Hepatocyte (in vitro differentiated cells): Measurements from ENCODE around the gene MYEOV. TPM values are rescaled to one million over a fixed set of nuclear protein-coding genes. Genes with fewer than 3 reads are reported as not detected.

Experiments
- DNase-seq: peaks from one replicate; pipeline ENCODE4 v3.0.0-alpha.2; 2016; ENCODE audit warnings: low spot score
- H2AFZ ChIP-seq: fragments of 200-600 bp; sonication (generic); 2 replicates; pipeline ENCODE4 v1.6.0; 2016; ENCODE audit warnings: antibody characterized with exemption, mild to moderate bottlenecking
- H3K27ac ChIP-seq: fragments of 200-600 bp; sonication (generic); 2 replicates; pipeline ENCODE4 v1.5.1; 2016; ENCODE audit warnings: mild to moderate bottlenecking
- H3K27me3 ChIP-seq: fragments of 200-600 bp; sonication (generic); 2 replicates; pipeline ENCODE4 v1.6.1; 2016
- H3K36me3 ChIP-seq: fragments of 200-600 bp; sonication (generic); replicated peaks from 2 replicates; pipeline ENCODE4 v1.5.1; 2016; ENCODE audit warnings: low read depth; ENCODE audit not compliant: insufficient read depth
- H3K4me1 ChIP-seq: fragments of 200-600 bp; sonication (generic); 2 replicates; pipeline ENCODE4 v1.5.1; 2016; ENCODE audit warnings: mild to moderate bottlenecking, moderate library complexity; ENCODE audit not compliant: insufficient read depth
- H3K4me2 ChIP-seq: fragments of 200-600 bp; sonication (generic); 2 replicates; pipeline ENCODE4 v1.6.0; 2016
- H3K4me3 ChIP-seq: fragments of 200-600 bp; sonication (generic); 2 replicates; pipeline ENCODE4 v1.5.1; 2016; ENCODE audit warnings: mild to moderate bottlenecking
- H3K79me2 ChIP-seq: fragments of 200-600 bp; sonication (generic); 2 replicates; pipeline ENCODE4 v1.6.0; 2017; ENCODE audit warnings: mild to moderate bottlenecking
- H3K9me2 ChIP-seq: fragments of 200-600 bp; sonication (generic); replicated peaks from 2 replicates; pipeline ENCODE4 v1.6.0; 2017; ENCODE audit warnings: mild to moderate bottlenecking; ENCODE audit not compliant: insufficient read depth
- H3K9me3 ChIP-seq: fragments of 200-600 bp; sonication (generic); 2 replicates; pipeline ENCODE4 v1.5.1; 2016; ENCODE audit warnings: low read depth, mild to moderate bottlenecking
- H4K20me1 ChIP-seq: fragments of 200-600 bp; sonication (generic); 2 replicates; pipeline ENCODE4 v1.6.0; 2016; ENCODE audit warnings: mild to moderate bottlenecking; ENCODE audit not compliant: insufficient read depth, poor library complexity, severe bottlenecking
- EZH2 ChIP-seq: fragments of 200-600 bp; sonication (generic); IDR thresholded peaks from 2 replicates; pipeline ENCODE4 v1.6.1; 2016; ENCODE audit warnings: antibody characterized with exemption, mild to moderate bottlenecking, borderline replicate concordance
- EZH2phosphoT487 ChIP-seq: fragments of 200-600 bp; sonication (generic); IDR thresholded peaks from one replicate; pipeline ENCODE4 v1.6.1; 2018; ENCODE audit warnings: antibody characterized with exemption, mild to moderate bottlenecking, low read depth, moderate library complexity; ENCODE audit not compliant: unreplicated experiment, severe bottlenecking
- WGBS: methylation state at CpG from one replicate; pipeline ENCODE4 v1.1.6; 2016; ENCODE audit warnings: low lambda C conversion rate; ENCODE audit errors: missing lambda C conversion rate; 5-methylcytosine and 5-hydroxymethylcytosine counted together
- polyA plus RNA-seq: library from polyadenylated mRNA; unstranded; fragments of >200 nt; fragmentation: Nextera tagmentation; extraction: Ambion mirVana; gene quantifications from 2 replicates; pipeline ENCODE4 v1.2.1, GENCODE V29; 2016
- total RNA-seq: library from RNA; depleted of rRNA; stranded (reverse); fragments of >200 nt; gene quantifications from 2 replicates; pipeline ENCODE4 v1.2.3, GENCODE V29; 2014
- TF ChIP-seq, protein P1 (sequence below): fragments of 200-600 bp; sonication (generic); IDR thresholded peaks from 2 replicates; pipeline ENCODE4 v1.5.1; 2016; ENCODE audit warnings: antibody characterized with exemption, mild to moderate bottlenecking; ENCODE audit not compliant: poor library complexity

Gene MYEOV
- total and polyA plus RNA-seq, 2 experiments from 2014 or later: not detected

DNA sequence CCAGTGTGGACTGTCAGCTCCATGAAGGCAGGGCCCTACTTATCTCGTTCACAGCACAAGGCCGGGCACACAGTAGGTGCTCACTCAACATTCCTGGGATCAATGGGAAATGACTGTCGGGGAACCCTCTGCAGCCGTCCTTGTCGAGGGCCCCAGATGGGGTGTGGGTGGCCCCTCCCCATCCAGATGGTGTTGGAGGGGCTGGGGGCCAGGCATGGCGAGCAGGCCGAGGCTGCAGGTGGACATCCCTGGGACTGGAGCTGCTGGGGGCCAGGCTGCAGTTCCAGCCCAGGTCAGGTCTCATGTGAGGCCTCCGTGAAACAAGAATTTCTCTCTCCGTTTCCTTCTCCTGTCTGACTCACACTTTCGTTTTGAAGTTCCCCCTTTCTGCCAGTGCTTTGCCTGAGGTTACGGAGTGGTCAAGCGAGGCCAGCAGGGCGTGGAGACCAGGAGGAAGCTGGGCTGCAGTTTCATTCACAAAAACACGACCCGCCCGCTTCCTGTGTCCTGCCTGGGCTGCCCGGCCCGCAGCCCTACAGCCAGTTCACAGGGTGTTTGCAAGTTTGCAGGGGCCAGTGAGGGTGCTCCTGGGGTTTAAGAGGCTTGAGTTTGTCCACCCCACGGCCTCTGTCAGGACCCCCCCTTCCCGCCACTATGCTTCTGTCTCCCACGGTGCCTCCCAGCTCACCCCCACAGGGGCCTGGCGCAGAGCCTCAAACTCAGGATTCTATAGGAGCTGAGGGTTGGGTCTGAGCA, 4.5 kb downstream of the MYEOV start:
- no peak for TF ChIP-seq EZH2
- TF ChIP-seq, protein P1, sequence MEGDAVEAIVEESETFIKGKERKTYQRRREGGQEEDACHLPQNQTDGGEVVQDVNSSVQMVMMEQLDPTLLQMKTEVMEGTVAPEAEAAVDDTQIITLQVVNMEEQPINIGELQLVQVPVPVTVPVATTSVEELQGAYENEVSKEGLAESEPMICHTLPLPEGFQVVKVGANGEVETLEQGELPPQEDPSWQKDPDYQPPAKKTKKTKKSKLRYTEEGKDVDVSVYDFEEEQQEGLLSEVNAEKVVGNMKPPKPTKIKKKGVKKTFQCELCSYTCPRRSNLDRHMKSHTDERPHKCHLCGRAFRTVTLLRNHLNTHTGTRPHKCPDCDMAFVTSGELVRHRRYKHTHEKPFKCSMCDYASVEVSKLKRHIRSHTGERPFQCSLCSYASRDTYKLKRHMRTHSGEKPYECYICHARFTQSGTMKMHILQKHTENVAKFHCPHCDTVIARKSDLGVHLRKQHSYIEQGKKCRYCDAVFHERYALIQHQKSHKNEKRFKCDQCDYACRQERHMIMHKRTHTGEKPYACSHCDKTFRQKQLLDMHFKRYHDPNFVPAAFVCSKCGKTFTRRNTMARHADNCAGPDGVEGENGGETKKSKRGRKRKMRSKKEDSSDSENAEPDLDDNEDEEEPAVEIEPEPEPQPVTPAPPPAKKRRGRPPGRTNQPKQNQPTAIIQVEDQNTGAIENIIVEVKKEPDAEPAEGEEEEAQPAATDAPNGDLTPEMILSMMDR: no peak
- no peak for TF ChIP-seq EZH2phosphoT487
- no peaks in the 10 kb centered on the region for H3K9me2 ChIP-seq
- no peaks in the 10 kb centered on the region for H3K79me2 ChIP-seq
- no peaks in the 10 kb centered on the region for H3K27me3 ChIP-seq
- WGBS: 71% methylated on average over 22 of the region's 22 CpGs
- H3K4me3 ChIP-seq: no peak overlapping the region
- no peaks in the 10 kb centered on the region for H4K20me1 ChIP-seq
- H3K36me3 ChIP-seq: no peaks in the 10 kb centered on the region
- H3K27ac ChIP-seq: peak overlapping the region; percentile 77
- H3K4me1 ChIP-seq: peaks cover 30% of the 10 kb centered on the region
- DNase-seq: peak; percentile 77
- H3K9me3 ChIP-seq: no peaks in the 10 kb centered on the region
- no peak overlapping the region for H2AFZ ChIP-seq
- peak overlapping the region; percentile 31 for H3K4me2 ChIP-seq

DNA sequence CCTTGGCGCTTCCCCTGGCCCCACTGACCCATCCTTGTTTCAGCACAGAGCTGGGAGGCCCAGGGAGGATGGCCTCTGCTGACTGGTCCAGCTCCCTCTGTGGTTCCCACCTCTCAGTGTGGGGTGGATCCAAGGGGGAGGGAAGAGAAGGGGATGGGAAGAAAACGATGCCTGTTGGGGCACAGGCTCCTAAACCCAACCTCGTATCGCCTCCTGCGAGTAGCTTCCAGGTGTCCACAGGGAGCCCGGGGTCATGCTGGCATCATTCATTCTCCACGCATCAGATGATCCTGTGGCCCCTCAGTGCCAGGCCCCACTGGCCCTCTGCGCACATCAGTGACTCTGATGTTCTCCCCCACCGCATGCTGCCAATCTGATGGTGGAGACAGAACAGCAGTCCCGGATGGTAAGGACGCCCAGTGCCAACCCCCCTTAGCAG, 5.1 kb downstream of the MYEOV start:
- Histone ChIP-seq H2AFZ (no peak overlapping the region), H4K20me1 (no peaks in the 10 kb centered on the region), H3K79me2 (no peaks in the 10 kb centered on the region), H3K9me2 (no peaks in the 10 kb centered on the region), H3K27me3 (no peaks in the 10 kb centered on the region), H3K36me3 (no peaks in the 10 kb centered on the region), H3K4me2 (no peak overlapping the region), H3K27ac (peak overlapping the region; percentile 77), H3K9me3 (no peaks in the 10 kb centered on the region), H3K4me1 (peaks cover 30% of the 10 kb centered on the region), H3K4me3 (no peak overlapping the region)
- no peak for TF ChIP-seq EZH2phosphoT487
- TF ChIP-seq, protein P1: no peak
- TF ChIP-seq EZH2: no peak
- 89% methylated on average over 10 of the region's 11 CpGs for WGBS
- DNase-seq: no peak

DNA sequence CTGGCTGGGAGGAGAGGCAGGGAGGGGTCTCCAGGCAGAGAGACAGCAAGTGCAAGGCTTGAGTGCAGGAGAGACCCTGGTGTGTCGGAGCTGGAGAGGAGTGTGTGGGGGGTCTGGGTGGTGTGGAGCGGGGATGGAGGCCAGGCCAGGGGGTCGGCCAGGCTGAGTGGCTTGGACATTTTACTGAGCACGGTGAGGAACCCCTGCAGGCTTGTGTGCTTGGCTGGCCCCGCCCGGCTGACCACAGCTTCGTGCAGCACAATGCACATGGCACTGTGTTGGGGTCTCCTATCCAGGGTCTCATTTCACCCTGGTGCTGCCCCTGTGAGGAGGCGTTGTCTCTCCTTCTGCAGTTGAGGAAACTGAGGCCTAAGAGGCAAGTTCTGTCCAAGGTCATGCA, 5.6 kb downstream of the MYEOV start:
- no peaks in the 10 kb centered on the region for H3K36me3 ChIP-seq
- no peaks in the 10 kb centered on the region for H3K79me2 ChIP-seq
- WGBS: 92% methylated on average over 8 of the region's 8 CpGs
- no peak overlapping the region for H3K4me2 ChIP-seq
- no peaks in the 10 kb centered on the region for H3K27me3 ChIP-seq
- H4K20me1 ChIP-seq: no peaks in the 10 kb centered on the region
- no peak overlapping the region for H2AFZ ChIP-seq
- H3K27ac ChIP-seq: no peak overlapping the region
- no peak for DNase-seq
- TF ChIP-seq, protein P1: no peak
- TF ChIP-seq EZH2: no peak
- TF ChIP-seq EZH2phosphoT487: no peak
- H3K9me3 ChIP-seq: no peaks in the 10 kb centered on the region
- peaks cover 30% of the 10 kb centered on the region for H3K4me1 ChIP-seq
- H3K9me2 ChIP-seq: no peaks in the 10 kb centered on the region
- no peak overlapping the region for H3K4me3 ChIP-seq
